Astrocyte of the spinal cord (primary cell): Measurements from ENCODE around the gene OR5H14.

Experiments used
- DNase-seq: peaks from one replicate; pipeline ENCODE4 v3.0.0; 2011; ENCODE audit warnings: low read depth, low spot score
- H3K4me3 ChIP-seq: 2 replicates; pipeline ENCODE4 v1.5.1; 2011; ENCODE audit warnings: low read depth, mild to moderate bottlenecking, low read length, moderate library complexity
- in situ Hi-C: cut with HindIII; loops from 2 replicates; pipeline ENCODE4 v1.10.0; 2017; ENCODE audit warnings: low sequenced_read_pairs
- TF ChIP-seq, protein P1 (sequence below): IDR thresholded peaks from 2 replicates; pipeline ENCODE4 v1.5.1; 2012; ENCODE audit warnings: low read depth, mild to moderate bottlenecking, low read length, inconsistent platforms

The OR5H14 gene

DNA sequence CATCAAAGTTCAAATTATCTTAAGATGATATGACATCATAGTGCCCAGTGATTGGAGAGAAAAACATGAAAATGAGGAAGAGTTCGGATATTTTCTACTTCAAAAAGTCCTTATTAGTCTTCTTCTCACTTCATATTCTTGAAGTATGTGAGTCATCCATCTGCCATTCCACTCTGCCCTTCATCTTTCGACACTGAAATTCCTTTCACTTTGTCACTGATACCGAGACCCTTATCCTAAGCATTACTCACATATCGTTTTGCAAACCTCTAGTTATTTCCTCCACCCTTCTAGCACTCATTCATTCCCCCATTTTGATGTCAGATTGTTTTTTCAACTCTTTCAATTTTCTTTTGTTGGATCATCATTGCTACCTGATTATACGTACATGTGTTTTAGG, 4.0 kb downstream of the OR5H14 start:
- in situ Hi-C loops: no loop called here
- no peak overlapping the region for H3K4me3 ChIP-seq
- TF ChIP-seq, protein P1, sequence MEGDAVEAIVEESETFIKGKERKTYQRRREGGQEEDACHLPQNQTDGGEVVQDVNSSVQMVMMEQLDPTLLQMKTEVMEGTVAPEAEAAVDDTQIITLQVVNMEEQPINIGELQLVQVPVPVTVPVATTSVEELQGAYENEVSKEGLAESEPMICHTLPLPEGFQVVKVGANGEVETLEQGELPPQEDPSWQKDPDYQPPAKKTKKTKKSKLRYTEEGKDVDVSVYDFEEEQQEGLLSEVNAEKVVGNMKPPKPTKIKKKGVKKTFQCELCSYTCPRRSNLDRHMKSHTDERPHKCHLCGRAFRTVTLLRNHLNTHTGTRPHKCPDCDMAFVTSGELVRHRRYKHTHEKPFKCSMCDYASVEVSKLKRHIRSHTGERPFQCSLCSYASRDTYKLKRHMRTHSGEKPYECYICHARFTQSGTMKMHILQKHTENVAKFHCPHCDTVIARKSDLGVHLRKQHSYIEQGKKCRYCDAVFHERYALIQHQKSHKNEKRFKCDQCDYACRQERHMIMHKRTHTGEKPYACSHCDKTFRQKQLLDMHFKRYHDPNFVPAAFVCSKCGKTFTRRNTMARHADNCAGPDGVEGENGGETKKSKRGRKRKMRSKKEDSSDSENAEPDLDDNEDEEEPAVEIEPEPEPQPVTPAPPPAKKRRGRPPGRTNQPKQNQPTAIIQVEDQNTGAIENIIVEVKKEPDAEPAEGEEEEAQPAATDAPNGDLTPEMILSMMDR: no peak
- no peak for DNase-seq

DNA sequence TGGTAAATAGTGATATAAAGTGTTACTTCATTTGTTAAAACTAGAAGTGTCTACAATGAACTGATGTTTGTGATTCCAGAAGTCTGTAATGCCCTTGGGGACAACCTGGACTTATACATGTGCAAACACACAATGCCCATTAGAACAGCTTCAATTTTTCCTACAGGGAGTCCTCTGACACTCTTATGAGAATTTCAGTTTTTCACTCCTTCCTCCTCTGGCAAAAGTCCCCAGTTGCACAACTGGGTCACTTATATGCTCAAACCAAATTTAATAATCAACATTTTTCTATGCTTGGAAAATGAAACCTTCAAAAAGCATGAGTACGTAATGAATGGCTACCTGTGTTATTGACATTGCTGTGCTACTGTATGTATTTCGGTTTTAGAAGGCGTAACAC, 19.1 kb downstream of the OR5H14 start, which contains the start of gene OR5H15:
OR5H15 (plus strand) TSS at position 301 of the 400 bp plus-strand sequence. CDS start 2,004 bp downstream, outside the sequence.
- no peak for DNase-seq
- TF ChIP-seq, protein P1: no peak
- no peak within 1 kb of the TSS for H3K4me3 ChIP-seq
- in situ Hi-C loops: no loop called here

DNA sequence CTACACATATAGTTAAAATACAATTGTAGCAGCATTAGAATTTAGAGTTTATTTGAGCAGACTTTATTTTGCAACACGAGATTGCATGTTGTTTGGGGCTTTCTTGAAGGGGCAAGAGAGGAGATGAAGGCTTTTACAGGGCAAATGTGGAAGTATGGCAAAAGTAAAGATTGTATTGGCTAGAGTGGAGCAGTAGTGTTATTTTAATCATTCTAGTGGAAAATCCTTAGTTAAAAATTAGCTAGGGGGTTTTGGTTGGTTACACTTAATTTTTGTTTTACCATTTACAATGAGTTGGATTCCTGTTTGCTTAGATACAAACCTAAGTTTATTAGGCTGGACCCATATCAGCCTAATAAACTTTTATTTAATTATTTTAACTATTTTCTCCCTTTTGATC, 23.8 kb downstream of the OR5H14 start:
- no peak overlapping the region for H3K4me3 ChIP-seq
- TF ChIP-seq, protein P1: no peak
- DNase-seq: no peak
- in situ Hi-C loops: no loop called here

DNA sequence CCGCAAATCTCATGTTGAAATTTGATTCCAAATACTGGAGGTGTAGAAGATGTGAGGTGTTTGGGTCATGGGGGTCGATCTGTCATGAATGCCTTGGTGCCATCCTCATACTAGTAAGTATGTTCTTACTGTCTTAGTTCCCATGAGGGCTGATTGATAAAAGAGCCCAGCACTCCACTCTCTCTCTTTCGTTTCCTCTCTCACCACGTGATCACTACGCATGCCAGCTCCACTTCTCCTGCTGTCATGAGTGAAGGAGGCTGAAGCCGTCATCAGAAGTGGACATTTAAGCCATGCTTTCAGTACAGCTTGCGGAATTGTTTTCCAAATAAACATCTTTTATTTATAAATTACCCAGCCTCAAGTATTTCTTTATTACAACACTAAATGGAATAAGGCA, 25.3 kb downstream of the OR5H14 start:
- in situ Hi-C loops: no loop called here
- H3K4me3 ChIP-seq: no peak overlapping the region
- no peak for DNase-seq
- TF ChIP-seq, protein P1: no peak

DNA sequence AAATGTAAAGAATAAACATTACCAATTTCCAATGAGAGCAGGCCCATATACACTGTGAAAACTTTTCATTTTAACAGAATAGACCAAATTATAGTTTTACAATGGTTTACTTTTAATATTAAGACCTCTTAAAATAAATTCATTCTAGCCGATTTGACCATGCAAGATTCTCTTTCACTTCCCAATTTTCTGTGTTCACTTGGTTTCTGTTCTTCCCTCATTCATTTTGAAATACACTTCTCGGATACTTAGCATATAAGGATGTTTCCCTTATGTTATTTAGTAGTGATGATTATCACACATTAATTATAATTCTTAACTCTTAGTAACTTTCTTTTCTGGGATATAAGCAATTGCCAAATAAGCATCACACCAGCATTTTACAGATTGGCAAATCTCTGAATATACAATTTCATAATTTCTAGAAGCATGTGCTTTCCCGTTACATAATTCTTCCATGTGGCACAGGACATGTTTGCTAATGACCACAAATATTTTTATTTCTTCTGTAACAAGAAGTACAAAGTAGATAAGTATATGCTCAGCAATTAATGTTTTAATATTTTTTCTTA, 33.1 kb downstream of the OR5H14 start:
- in situ Hi-C loops: no loop called here
- no peak overlapping the region for H3K4me3 ChIP-seq
- TF ChIP-seq, protein P1: no peak
- no peak for DNase-seq

DNA sequence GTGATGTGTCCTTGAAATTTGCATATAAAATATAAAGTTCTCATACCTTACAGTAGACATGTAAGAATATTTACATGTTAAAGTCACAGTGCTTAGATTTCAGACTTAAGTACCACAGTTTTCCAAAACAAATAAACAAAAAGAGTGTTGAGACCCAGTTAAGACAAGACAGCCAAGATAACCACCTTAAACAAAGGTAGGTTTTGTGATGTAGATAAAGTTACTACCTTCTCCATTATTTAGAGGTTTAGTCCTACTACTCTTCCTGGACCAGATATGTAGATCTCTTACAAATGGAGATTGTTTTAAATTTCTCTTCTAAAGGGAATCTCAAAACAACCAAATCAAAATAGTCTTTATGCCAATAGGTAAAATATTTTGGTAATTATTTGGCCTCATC, 34.9 kb downstream of the OR5H14 start:
- in situ Hi-C loops: no loop called here
- H3K4me3 ChIP-seq: no peak overlapping the region
- DNase-seq: no peak
- TF ChIP-seq, protein P1: no peak
